NCI-H2029 treated with DMSO at 0.1 percent for 48 hours (cell line): Measurements from ENCODE around the gene CXCL6.

Experiments
- DNase-seq: peaks from one replicate; lab custom pipeline; 2025; lab: John Stamatoyannopoulos, UW

The CXCL6 gene

DNA sequence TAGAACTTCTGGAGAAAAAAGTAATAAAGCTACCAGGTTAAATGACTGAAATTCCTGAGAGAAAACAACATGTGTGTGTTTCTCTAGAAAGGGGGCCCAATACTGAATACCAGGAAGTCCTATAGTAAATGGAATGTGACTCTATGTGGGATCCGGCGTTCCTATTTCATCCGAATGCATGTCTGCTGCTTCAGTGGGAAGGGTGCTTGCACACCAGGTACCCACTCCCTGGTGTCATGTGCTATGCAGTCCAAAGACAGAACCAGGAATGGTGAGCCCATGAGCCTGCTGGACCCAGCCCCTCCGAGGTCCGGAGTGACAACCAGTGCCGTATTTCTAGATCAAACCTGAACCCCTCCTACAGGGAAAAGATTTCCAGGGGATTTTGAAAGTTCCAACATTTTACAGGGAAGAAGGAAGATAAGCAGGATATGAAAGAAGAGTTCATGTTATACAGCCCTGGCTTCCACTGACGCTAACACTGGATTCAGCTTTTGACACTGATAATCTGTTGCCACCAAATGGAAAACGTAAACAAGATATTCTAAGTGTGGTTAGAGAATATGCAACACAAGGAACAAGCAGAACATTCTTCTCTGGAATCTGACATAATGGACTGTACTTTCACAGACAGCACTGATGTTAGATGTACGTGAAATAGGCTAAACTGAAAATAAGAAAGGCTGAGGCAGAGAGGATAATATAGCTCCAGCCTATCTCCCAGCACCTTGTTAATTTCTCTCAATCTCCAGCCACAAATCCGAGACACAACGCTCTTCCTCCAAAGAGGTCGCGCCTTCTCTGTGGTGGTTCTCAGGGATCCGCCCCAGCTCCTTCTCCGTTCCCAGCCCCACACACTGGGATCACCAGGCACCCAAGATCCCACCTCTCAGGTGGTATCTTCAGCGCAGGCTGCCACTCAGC, 32.0 kb downstream of the CXCL6 start:
- no peak for DNase-seq

DNA sequence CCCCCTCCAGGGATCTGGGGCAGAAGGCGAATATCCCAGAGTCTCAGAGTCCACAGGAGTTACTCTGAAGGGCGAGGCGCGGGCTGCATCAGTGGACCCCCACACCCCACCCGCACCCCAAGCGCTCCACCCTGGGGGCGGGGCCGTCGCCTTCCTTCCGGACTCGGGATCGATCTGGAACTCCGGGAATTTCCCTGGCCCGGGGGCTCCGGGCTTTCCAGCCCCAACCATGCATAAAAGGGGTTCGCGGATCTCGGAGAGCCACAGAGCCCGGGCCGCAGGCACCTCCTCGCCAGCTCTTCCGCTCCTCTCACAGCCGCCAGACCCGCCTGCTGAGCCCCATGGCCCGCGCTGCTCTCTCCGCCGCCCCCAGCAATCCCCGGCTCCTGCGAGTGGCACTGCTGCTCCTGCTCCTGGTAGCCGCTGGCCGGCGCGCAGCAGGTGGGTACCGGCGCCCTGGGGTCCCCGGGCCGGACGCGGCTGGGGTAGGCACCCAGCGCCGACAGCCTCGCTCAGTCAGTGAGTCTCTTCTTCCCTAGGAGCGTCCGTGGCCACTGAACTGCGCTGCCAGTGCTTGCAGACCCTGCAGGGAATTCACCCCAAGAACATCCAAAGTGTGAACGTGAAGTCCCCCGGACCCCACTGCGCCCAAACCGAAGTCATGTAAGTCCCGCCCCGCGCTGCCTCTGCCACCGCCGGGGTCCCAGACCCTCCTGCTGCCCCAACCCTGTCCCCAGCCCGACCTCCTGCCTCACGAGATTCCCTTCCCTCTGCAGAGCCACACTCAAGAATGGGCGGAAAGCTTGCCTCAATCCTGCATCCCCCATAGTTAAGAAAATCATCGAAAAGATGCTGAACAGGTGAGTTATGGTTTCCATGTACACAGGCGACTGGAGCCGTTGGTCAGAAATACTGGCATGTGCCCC, 32.9 kb downstream of the CXCL6 start, which contains the start of gene CXCL1:
TSS of gene CXCL1 (plus strand) at position 264 of the 926 bp plus-strand sequence. CDS start at position 342, 78 bp downstream.
- DNase-seq = no peak

DNA sequence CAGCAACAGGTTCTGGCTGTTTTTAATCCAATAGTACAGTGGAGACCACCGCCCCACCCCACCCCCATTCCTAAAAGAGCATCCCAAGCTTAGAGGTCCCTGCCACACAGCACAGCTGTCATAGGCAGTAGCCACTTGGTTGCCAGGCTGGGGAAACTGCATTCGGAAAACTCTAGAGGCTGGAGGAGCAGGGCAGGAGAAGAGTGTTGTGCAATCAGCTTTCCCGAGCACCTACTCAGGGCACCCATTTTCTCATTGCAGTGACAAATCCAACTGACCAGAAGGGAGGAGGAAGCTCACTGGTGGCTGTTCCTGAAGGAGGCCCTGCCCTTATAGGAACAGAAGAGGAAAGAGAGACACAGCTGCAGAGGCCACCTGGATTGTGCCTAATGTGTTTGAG, 33.8 kb downstream of the CXCL6 start:
- DNase-seq = no peak

DNA sequence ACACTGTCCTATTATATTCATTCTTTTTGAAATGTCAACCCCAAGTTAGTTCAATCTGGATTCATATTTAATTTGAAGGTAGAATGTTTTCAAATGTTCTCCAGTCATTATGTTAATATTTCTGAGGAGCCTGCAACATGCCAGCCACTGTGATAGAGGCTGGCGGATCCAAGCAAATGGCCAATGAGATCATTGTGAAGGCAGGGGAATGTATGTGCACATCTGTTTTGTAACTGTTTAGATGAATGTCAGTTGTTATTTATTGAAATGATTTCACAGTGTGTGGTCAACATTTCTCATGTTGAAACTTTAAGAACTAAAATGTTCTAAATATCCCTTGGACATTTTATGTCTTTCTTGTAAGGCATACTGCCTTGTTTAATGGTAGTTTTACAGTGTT, 34.3 kb downstream of the CXCL6 start:
- no peak for DNase-seq

DNA sequence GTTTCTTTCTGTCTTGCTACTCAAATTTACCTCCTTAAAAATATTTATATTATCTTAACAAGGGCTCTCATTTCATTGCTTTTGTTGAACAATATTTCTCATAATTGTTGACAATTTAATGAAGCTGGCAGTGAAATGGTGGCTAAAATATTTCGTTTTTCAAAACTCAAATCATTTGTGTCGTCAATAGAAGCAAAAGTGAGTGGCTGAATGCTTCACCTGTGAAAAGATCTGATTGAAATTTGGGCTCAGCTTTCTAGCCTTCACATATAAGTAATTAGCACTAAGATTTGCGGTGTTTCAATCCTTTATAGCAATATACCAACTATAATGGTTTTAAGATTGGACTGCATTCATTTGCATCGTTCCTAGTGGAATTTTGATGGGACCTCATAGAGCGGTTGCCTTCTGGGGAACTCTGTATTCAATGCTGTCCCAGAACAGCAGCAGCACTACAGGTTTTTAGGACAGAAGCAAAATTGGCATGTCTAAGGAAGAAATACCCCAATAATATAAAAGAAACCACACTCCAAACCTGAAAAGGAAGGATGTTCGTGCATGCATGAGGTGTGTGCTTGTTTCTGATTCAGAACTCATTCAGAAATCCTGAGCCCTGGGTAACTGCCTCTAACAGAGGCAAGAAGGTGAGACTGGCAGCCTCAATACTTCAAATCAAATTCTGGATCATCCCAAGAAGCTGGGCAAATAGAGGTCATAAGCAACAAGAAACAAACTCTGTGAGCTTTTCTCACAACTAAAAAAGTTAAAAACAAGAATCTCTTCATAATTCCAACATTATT, 35.2 kb downstream of the CXCL6 start:
- no peak for DNase-seq

DNA sequence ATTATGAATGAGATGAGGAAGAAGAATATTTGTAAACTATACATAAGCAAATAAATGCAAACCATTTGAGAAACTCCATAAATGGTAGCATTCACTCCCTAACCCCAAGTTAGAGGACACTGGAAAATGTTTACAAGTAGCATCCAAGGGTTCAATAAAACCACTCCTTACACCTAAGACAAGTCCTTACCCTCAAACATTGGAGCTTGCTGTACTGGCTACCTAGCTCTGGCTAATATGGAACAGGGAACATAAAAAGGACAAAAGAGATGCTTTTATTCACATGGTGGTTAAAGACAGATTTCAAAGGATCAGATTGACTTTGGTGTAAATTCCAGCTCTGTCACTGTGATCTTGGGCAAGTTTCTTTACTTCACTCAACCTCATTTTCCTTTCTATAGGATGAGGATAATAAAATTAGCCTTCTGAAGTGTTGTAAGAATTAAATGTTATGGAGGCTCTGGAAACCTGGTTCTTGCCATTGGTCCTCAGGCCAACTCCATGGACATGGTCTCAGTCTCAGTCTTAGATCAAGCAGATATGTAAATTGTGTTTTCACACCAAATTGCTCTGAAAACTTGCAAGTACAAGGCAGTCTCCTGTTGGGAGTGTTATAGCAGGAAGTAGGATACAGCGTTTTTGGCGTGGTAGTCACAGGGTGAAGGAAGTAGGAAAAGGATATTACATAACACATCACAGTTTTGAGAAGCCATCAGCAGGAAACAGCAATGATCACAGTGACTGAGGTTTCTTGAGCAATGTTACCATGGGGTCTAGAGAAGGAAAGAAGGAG, 36.0 kb downstream of the CXCL6 start:
- no peak for DNase-seq

DNA sequence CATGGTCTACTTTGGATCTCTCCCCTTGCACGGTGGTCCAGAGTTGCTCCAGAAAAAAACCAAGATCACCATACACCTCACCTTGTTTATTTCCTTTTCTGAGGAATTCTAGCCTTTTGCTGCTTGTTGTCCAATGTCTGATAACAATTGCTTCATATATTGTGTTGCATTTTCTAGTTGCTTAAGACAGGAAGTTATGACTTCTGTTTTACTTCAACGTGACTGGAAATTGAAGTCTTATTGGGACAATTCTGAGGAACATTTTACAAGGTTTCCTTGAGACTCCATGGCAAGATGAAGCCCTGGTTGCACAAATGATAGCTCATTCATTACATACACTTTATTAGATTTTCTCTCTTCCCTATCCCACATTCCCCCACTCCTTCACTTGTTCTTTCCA, 37.9 kb downstream of the CXCL6 start:
- DNase-seq = no peak

DNA sequence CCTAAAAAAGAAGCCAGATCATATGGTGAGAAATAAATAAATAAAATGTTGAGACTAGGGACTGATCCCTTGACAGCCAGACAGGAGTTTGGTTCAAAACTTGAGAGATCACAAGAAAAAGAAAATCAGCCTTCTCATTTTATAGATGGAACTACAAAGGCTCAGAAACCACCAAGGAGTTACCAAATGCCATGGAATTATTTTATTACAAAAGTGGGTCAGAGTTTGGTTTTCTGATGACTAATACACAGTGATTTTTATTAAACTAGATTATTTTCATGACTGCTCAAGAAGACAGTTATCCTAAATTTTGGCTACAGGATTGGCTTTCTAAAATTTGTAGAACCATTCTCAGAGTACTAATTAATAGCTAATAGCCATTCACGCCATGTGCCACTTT, 38.9 kb downstream of the CXCL6 start:
- no peak for DNase-seq

DNA sequence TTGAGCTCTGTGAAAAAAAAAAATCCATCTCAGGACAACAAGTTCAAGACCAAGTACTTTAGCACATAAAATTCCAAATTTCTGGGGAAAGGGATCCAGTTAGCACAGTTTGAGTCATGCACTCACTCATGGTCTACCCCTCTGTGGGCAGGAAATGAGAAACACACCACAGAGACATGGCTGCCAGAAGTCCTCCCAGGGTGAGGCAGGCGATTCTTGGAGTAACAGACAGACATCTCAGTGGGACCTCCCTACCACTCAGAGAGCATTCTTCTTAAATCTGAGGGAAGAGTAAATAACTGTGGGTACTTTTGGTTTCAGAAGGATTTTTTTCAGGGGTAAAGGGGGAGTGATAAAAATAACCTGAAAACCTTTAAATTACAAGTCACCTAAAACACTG, 46.8 kb downstream of the CXCL6 start:
- no peak for DNase-seq

DNA sequence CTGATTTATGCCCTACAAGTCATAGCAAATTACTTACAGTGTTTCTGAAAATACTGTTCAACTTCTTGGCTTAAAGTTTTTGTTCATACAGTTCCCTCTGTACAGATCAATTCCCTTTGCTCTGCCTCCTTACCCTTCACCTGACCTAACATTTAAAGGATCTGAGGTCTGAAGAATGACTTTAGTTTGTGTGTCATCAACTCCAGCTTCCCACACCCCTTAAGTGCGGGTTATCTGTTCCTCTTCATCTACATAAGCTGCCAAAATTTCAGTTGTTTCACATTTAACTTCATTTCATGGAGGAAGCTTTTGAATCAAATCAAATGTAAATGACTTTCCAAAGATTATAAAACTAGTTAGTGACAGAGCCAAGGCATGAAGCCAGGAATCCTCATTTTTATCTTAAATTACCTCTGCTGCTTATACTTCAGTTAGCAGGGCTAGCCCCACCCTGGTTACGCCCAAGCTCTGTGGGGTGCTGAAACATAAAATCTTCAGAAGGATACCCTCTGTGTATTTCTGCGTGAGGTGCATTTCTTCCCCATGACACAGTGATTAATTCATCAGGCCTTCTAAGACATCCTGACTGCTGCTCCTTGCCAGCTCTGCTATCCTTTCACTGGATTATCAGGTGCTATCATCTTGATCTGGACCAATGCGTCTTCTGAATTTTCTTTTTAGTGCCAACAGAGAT, 49.2 kb downstream of the CXCL6 start:
- no peak for DNase-seq
